GM18909 (cell line): ENCODE measurements around the gene CHRNG.
"Not testable (repeated sequence)": the region's sequence is repeated elsewhere in the genome, so short reads cannot be mapped to it uniquely, and the experiment has no call there.

Experiments used
- ATAC-seq: cut with Tn5 transposase; IDR thresholded peaks from one replicate; pipeline ENCODE4 v1.9.1; 2021; ENCODE audit warnings: mild to moderate bottlenecking; ENCODE audit not compliant: unreplicated experiment, poor library complexity

Gene CHRNG

DNA sequence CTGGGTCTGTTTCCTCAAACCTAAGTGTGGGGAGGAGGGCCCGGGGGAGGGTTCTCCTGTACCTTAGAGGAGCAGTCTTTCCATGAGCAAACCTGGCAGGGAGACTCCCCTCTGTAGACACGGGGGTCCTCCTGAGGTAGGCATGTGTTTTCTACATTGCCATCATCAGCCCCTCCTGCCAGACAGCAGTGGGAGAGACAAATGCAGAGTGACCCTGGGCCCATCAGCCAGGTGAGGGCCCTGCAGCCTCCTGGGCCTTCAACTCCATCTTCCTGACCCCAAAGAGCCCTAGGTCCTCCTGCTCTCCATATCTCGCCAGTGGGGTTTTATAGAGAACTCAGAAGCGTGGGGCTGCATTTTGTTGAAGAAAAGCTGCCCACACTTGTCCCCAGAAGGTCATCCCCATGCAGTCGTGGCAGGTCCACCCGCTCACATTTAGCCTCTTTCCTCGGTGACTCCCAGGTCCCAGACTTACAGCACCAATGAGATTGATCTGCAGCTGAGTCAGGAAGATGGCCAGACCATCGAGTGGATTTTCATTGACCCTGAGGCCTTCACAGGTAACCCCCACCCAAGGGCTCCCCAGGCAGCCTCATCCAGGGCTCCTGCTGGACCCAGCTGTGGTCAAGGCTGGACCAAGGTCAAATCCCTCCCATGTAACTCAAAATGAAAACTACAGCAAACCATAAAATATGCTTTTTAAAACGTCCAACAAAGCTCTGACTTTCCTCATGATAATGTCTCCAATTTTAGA is 2.6 kb downstream of the CHRNG start:
- ATAC-seq: no peak

DNA sequence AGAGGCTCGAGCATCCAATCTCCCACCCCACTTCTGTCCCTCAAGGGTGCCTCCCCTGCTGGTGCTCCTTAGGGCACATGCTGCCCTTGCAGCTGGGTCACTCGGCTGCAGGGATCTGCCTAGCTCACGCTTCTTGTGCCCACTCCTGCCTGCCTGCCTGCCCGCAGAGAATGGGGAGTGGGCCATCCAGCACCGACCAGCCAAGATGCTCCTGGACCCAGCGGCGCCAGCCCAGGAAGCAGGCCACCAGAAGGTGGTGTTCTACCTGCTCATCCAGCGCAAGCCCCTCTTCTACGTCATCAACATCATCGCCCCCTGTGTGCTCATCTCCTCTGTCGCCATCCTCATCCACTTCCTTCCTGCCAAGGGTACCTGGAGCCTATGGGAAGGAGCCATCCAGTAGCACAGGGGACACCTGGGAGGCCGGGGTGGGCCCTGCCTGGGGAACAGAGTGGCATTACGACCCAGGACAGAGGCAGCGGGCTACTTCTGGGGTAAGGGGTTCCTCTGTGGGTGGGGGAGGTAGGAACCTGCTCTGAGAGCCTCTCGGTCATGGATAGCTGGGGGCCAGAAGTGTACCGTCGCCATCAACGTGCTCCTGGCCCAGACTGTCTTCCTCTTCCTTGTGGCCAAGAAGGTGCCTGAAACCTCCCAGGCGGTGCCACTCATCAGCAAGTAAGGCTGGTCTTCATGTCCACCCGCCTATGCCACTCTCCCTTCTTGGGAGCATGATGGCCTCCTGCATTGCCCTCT is 3.4 kb downstream of the CHRNG start:
- ATAC-seq: no peak

DNA sequence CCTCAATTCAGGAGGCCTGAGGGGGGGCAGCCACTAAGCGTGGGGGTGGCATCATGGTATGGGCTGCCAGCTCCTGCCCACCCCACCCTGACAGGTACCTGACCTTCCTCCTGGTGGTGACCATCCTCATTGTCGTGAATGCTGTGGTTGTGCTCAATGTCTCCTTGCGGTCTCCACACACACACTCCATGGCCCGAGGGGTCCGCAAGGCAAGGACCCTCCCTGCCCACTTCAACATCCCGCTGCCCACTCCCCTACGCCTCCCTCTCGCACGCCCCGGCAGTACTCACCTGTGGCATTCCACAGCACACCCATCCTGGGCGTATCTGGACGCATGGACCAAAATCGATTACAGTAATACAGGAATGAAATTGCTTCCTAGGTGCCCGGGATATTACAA is 4.0 kb downstream of the CHRNG start:
- no peak for ATAC-seq

DNA sequence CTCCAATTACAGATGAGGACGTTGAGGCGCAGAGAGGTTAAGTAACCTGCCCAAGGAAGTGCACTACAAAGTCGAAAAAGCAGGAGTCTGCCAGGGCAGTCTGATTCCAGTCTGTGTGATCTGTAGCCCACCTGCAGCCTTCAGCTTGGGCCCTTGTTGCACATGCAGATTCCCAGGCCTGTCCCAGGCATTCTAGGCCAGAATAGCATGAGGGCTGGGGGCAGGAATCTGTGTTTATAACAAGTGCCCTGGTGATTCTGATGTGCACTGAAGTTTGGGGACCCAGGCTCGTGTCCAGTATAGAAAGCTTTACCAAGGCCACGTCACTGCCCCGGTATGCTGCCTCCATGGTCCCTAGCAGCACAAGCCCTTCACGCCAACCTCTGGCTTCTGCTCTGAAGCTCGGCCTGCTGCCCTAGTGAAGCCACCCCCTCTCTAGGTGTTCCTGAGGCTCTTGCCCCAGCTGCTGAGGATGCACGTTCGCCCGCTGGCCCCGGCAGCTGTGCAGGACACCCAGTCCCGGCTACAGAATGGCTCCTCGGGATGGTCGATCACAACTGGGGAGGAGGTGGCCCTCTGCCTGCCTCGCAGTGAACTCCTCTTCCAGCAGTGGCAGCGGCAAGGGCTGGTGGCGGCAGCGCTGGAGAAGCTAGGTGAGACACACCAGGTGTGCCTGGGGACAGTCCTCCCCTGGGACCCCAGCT is 4.6 kb downstream of the CHRNG start:
- ATAC-seq: no peak

DNA sequence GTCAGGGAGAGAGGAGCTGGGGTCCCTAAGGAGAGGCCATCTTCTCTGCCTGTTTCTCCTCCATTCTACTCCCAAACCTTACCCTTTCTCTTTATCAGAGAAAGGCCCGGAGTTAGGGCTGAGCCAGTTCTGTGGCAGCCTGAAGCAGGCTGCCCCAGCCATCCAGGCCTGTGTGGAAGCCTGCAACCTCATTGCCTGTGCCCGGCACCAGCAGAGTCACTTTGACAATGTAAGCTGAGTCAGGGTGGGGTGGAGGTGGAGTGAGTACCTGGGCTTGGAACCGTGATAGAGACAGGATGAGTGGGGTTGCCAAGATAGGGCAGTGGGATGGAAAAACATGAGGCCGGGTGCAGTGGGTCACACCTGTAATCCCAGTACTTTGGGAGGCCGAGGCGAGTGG is 5.2 kb downstream of the CHRNG start:
- no peak for ATAC-seq

DNA sequence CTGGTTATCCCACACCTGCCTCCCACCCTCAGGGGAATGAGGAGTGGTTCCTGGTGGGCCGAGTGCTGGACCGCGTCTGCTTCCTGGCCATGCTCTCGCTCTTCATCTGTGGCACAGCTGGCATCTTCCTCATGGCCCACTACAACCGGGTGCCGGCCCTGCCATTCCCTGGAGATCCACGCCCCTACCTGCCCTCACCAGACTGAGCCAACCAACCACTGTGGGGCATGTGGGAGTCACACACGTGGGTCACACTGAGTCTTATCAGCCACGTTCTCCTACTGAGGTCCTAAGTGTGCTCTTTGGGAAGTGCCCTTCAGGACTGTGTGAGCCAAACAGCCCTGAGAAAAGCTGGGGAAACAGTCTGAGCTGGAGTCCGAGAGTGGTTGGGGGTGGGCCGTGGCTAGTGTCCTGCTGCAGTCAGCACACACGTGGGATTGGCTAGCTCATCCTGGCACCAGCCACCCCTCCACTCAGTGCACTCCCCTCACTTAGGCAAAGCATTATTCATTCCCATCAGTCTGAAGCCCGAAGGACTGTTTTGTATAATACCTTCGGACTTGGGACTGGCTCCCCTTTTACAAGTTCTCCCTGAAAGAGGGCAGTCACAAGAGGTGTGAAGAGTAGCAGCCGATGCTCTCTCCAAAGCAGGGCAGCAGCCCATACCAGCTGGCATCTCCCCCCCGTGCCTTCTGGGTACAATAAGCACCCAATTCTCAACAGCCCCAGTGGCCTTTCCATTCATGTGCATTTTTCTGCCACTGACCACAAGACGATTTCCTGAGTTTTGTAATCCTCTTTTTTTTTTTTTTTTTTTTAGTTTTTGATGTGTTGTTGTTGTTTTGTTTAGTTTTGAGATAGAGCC is 6.3 kb downstream of the CHRNG start:
- ATAC-seq: no peak

DNA sequence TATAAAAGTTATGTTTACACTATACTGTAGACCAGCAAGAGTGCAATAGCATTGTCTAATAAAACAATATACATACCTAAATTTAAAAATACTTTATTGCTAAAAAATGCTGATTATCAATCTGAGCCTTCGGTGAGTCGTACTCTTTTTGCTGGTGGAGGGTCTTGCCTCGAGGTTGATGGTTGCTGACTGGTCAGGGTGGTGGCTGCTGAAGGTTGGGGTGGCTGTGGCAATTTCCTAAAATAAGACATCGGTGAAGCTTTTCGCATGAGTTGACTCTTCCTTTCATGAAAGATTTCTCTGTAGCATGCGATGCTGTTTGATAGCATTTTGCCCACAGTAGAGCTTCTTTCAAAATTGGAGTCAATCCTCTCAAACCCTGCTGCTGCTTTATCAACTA is 8.5 kb downstream of the CHRNG start:
- ATAC-seq: no peak

DNA sequence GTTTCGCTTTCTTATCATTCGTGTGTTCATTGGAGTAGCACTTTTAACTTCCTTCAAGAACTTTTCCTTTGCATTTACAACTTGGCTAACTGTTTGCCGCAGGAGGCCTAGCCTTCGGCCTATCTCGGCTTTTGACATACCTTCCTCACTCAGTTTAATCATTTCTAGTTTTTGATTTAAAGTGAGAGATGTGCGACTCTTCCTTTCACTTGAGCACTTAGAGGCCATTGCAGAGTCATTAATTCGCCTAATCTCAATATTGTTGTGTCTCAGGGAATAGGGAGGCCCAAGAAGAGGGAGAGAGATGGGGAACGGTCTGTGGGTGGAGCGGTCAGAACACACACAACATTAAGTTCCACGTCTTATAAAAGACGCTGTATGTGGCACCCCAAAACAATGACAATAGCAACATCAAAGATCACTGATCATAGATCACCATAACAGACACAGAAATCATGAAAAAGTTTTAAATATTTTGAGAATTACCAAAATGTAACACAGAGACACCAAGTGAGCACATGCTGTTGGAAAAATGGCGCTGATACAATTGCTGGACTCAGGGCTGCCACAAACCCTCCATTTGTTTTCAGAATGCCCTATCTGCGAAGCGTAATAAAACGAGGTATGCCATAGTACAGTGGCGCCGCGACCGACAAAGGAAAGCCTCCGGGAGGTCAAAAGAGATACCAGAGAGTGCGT is 10.3 kb downstream of the CHRNG start:
- ATAC-seq: no peak

DNA sequence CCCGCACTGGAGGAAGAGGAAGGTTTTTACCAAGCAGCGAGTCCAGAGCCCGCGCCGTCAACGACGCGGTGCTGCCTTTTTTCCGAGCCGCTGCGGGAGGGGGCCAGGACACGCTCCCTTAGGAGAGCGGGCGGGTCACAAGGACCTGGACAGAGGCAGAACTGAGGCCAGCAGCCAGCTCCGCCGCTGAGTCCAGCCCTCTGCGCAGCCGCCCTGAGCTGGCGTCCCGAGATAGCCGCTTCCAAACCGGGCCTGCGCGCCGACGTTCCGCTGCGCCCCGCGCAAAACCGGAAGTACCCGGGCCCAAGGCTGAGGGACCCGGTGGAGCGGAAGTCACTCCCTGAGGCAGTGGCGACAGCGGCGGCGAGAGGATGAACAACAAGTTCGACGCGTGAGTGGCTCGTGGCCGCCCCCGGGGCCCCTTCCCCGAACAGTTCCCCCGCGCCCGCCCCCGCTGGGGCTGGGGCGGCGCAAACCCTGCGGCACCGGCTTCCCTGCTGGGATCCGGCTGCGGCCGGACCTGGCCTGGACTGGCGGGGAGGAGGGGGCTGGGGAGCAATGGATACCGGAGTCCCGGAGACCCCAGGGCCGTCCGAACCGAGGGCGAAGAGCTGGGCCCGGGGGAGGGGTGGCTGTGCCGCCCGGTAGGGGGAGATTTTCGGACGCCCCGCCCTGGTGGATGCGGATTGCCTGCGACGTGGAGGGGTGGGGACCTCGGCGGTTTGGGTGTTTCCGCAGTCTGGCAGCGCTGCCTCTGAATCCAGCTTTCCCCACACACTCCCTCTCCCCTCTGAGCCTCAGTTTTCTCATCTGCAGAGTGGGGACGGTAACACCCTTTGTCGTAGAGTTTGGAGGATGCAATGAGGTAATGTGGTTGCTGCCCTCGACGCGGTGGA is 11.1 kb downstream of the CHRNG start, which contains the start of the genes EIF4E2 and TIGD1:
EIF4E2 (plus strand) TSS at position 336 of the 896 bp plus-strand sequence; CDS start at position 372, 36 bp downstream.
TIGD1 (minus strand) TSS at position 204 of the 896 bp plus-strand sequence. CDS start 675 bp downstream, outside the sequence.
- peak; percentile 91 for ATAC-seq

DNA sequence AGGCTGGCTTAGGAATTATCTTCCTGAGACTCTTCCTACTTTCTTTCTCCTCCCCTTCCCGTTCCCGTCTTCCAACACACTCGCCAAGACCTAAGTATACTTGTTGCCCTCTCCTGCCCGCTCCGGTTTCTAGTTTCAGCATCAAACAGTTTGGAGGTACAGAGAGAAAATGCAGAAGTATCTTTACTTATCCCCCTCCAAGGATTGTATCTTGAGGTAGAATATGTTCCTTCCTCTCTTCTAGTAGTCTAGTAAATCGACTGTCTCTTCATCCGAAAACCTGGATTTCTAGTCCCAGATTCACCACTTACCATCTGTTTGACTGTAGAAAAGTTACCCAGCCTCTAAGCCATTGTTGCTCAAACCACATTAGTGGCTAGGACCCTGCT is 11.8 kb downstream of the CHRNG start:
- no peak for ATAC-seq

DNA sequence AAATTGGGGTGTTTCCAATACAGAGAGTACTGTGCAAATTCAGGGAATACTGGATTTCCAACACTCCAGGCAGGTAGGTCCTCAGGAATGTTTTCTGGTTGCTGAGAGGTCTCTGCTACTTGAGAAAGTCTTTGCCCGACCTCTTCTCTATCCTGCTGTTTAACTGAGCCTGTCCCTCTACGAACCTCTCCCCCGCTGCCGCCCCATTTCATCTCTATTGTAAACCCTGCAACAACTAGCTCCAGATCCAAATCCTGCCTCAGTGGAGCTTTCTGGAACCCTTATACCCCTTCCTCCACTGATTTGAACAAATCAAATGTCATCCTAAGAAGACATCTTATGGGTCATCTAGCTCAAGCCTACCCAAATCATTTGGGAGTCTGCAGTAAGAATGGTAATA is 12.3 kb downstream of the CHRNG start:
- ATAC-seq: no peak

DNA sequence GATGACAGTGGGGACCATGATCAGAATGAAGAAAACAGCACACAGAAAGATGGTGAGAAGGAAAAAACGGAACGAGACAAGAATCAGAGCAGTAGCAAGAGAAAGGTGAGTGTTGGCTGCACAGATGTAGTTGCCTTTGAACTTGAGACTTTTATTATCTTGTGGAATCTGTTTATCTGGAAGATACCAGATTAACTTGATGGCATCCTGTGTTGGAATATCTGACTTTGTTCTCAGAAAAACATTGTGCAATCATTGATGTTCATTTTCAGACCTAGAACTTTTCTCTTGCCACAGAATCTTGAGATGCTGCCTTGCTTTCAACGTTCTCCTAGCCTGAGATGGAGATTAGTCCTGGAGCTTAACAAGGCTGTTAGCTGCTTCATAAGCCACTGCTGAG is 16.9 kb downstream of the CHRNG start:
- no peak for ATAC-seq

DNA sequence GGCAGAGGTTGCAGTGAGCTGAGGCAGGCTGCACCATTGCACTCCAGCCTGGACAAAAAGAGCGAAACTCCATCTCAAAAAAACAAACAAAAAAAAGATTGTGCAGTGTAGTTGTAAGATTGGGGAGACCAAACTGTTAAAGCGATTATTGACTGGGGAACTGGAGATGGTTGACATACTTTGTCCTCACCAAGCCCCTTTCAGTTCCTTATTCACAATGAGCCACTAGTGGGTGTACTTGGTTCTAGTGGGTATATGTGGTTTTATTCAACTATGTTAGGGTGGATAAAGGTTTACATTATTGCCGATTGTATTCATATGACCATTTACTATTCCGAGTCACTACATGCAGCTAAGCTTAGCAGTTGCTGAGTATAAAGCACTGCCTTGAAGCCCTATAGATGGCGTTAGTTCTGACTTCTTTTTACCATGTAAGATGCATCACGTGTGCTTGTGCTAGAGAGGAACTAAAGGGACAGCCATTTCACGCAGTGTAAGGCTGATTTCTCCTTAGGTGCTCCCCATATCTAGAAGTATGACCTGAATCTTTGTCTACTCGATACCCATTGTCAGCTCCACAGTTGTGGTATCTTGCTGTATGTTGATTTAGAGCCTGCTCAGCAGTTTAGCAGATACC is 23.1 kb downstream of the CHRNG start:
- ATAC-seq: no peak

DNA sequence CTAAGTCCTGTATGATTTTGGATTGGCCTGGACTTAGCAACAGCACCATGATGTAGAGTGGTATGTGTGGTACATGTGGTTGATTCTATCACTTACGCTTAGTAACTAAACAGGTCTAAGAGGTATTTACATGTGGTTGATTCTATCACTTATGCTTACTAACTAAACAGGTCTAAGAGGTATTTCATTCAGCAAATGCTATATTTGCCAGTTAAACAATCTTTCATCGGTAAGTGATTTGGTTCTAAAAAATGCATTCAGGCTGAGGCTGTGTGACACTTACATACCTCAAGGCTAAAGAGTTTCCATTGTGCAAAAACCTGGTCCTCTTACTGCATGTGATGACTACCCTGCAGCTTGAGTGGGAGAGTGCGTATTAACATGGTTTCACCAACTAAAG is 24.1 kb downstream of the CHRNG start:
- ATAC-seq: no peak

DNA sequence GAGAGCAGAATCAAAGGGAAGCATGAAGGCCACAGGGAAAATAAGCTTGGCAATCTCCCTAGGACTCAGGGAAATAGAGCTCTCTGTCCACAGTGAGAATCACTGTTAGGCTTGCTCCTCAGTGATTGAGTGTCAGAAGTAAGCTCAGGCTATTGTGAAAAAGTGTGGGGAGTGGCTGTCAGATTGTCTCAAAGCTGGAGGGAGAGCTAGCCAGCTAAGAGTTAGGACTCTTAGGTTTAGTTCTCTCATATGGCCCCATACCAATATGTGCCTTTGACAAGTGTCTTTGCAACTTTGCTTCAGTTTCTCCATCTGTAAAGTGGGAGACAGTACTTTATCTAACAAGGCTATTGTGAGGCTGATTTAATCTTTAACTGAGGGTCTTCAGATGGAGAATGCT is 28.2 kb downstream of the CHRNG start:
- ATAC-seq: no peak

DNA sequence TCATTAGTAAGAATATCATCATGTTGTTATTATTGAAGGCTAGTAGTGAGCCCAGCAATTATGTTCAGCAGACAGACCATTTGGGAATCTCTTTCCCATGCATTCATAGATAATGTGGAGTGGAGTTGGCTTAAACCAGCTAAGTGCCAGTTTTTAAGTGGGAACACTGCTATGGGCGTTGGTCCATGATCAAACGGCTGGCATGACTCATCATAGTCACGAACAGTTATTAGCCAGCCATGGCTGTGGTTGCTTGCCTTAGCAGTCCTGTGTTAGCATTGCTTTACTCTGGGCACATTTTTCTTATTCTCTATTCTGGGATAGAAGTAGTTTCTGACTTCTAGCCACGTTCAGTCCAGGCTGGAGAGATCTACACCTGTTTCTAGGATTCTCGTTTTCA is 28.7 kb downstream of the CHRNG start:
- no peak for ATAC-seq

DNA sequence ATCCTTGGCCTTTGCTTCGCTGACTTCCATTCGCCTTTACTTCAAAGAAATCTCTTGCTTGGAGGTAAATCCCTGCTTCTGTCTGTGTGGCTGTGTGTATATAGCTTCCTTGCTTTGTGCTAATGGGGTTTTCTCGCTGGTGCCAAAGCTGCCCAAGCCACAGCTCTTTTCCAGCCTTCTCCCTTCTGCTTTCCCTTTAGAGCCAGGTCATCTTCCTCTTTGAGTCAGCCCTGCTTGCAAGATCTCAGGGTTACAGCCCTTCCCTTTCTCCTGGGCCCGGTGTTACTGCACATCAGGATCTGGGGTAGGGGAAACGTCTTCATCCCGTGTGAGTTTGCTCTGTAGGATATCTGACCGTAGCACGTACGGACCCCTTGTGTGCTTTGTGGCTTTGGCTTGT is 30.0 kb downstream of the CHRNG start:
- no peak for ATAC-seq

DNA sequence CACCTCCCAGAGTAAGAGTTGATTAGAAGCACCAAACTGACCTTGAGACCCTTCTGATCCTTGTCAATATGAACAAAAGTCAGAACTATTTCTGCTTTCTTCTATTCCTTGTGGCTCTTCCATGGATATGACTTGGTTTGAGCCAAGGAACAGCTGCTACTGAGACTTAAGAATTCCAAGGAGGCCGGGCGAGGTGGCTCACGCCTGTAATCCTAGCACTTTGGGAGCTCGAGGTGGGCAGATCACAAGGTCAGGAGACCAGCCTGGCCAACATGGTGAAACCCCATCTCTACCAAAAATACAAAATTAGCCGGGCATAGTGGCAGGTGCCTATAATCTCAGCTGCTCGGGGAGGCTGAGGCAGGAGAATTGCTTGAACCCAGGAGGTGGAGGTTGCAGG is 31.0 kb downstream of the CHRNG start:
- ATAC-seq: not testable (repeated sequence)
